HepG2 (cell line): Measurements from ENCODE around the gene ZMYND8. TPM values are rescaled to one million over a fixed set of nuclear protein-coding genes. Genes with fewer than 3 reads are reported as not detected.
A peak's percentile ranks its signal among the peaks of the same experiment; 100 is the strongest.

Experiments used
- CHD2 ChIP-seq: IDR thresholded peaks from 2 replicates; pipeline ENCODE4 v1.6.1; 2011; ENCODE audit warnings: low read depth, low read length, improper control_type of control experiment
- FLYWCH1 ChIP-seq: sonication (generic); formaldehyde crosslinking; IDR thresholded peaks from 2 replicates; pipeline ENCODE4 v1.8.1; 2023; ENCODE audit warnings: mild to moderate bottlenecking, missing genetic modification reagents
- JDP2 ChIP-seq: sonication (generic); formaldehyde crosslinking; IDR thresholded peaks from 2 replicates; pipeline ENCODE4 v1.8.1; 2022; ENCODE audit warnings: missing genetic modification reagents, borderline replicate concordance
- KLF6 ChIP-seq: IDR thresholded peaks from 2 replicates; pipeline ENCODE4 v1.8.0; 2016; ENCODE audit warnings: missing biosample characterization, missing genetic modification reagents
- PCBP2 ChIP-seq: fragments of 200-400 bp; formaldehyde crosslinking; optimal IDR thresholded peaks from 2 replicates; pipeline ENCODE3; 2018; ENCODE audit warnings: low read length, low read depth; ENCODE audit not compliant: poor library complexity, severe bottlenecking
- POLR2G ChIP-seq: fragments of 200-400 bp; formaldehyde crosslinking; IDR thresholded peaks from 2 replicates; pipeline ENCODE4 v1.6.1; 2018; ENCODE audit warnings: mild to moderate bottlenecking, low read depth, low read length, moderate library complexity
- PRDM10 ChIP-seq: sonication (generic); formaldehyde crosslinking; IDR thresholded peaks from 2 replicates; pipeline ENCODE4 v1.4.0; 2020; ENCODE audit warnings: low read depth, missing genetic modification reagents
- PRPF4 ChIP-seq: fragments of 200-400 bp; formaldehyde crosslinking; IDR thresholded peaks from 2 replicates; pipeline ENCODE4 v1.6.1; 2016; ENCODE audit warnings: low read length, low read depth; ENCODE audit not compliant: poor library complexity, severe bottlenecking
- SUZ12 ChIP-seq: fragments of 150-350 bp; IDR thresholded peaks from 2 replicates; pipeline ENCODE4 v1.6.1; 2014; ENCODE audit warnings: low read depth, low read length
- ZFP82 ChIP-seq: sonication (generic); formaldehyde crosslinking; IDR thresholded peaks from 2 replicates; pipeline ENCODE4 v1.5.1; 2020; ENCODE audit warnings: mild to moderate bottlenecking, missing genetic modification reagents, borderline replicate concordance
- ZNF317 ChIP-seq: sonication (generic); formaldehyde crosslinking; IDR thresholded peaks from 2 replicates; pipeline ENCODE4 v1.5.0; 2020; ENCODE audit warnings: mild to moderate bottlenecking, missing genetic modification reagents
- ZNF354B ChIP-seq: sonication (generic); formaldehyde crosslinking; IDR thresholded peaks from 2 replicates; pipeline ENCODE4 v1.8.0; 2022; ENCODE audit warnings: mild to moderate bottlenecking, missing genetic modification reagents
- ZNF530 ChIP-seq: sonication (generic); formaldehyde crosslinking; IDR thresholded peaks from 2 replicates; pipeline ENCODE4 v1.5.0; 2020; ENCODE audit warnings: low read depth, mild to moderate bottlenecking, missing genetic modification reagents
- ZNF549 ChIP-seq: sonication (generic); formaldehyde crosslinking; IDR thresholded peaks from 2 replicates; pipeline ENCODE4 v1.5.0; 2020; ENCODE audit warnings: missing genetic modification reagents
- ZNF558 ChIP-seq: sonication (generic); formaldehyde crosslinking; IDR thresholded peaks from 2 replicates; pipeline ENCODE4 v1.9.0; 2022; ENCODE audit warnings: mild to moderate bottlenecking, missing genetic modification reagents, borderline replicate concordance
- ZNF713 ChIP-seq: sonication (generic); formaldehyde crosslinking; IDR thresholded peaks from 2 replicates; pipeline ENCODE4 v1.4.0; 2020; ENCODE audit warnings: mild to moderate bottlenecking, missing genetic modification reagents
- ZNF724P ChIP-seq: sonication (generic); formaldehyde crosslinking; IDR thresholded peaks from 2 replicates; pipeline ENCODE4 v1.8.0; 2022; ENCODE audit warnings: missing genetic modification reagents, borderline replicate concordance
- ZNF740 ChIP-seq: sonication (generic); formaldehyde crosslinking; IDR thresholded peaks from 2 replicates; pipeline ENCODE4 v1.4.0; 2020; ENCODE audit warnings: missing genetic modification reagents
- ZNF75D ChIP-seq: sonication (generic); formaldehyde crosslinking; IDR thresholded peaks from 2 replicates; pipeline ENCODE4 v1.8.1; 2023; ENCODE audit warnings: missing genetic modification reagents, mild to moderate bottlenecking, borderline replicate concordance
- ZNF850 ChIP-seq: sonication (generic); formaldehyde crosslinking; conservative IDR thresholded peaks from 2 replicates; pipeline ENCODE4 v1.9.0; 2021; ENCODE audit warnings: mild to moderate bottlenecking, missing genetic modification reagents
- ZSCAN30 ChIP-seq: sonication (generic); formaldehyde crosslinking; IDR thresholded peaks from 2 replicates; pipeline ENCODE4 v1.5.0; 2020; ENCODE audit warnings: mild to moderate bottlenecking, missing genetic modification reagents
- ZSCAN9 ChIP-seq: IDR thresholded peaks from 2 replicates; pipeline ENCODE4 v1.6.1; 2016; ENCODE audit warnings: borderline replicate concordance
- polyA plus RNA-seq, 8 experiments: library from polyadenylated mRNA; depleted of rRNA in 3 of 8; stranded (reverse) in 7 of 8; unstranded in 1 of 8; fragments of >200 nt; fragmentation: Illumina TruSeq in 4 of 8; extraction: Trizol in 4 of 8; gene quantifications; 2 replicates each; pipeline versions ENCODE4 v1.2.1 to v1.2.3, GENCODE V29; 2011 to 2016; ENCODE audit warnings: low read depth in 4 of 8, missing spikeins in 1 of 8, mixed read lengths in 1 of 8; ENCODE audit not compliant: insufficient read depth in 1 of 8
- total RNA-seq, 5 experiments: library from RNA; depleted of rRNA; stranded (reverse); fragments of >200 nt; fragmentation: Illumina TruSeq; extraction: Trizol; gene quantifications; 2 replicates each; pipeline ENCODE4 v1.2.3, GENCODE V29; 2016; ENCODE audit warnings: low read depth in 1 of 5
- TF ChIP-seq, protein P1 (sequence below): sonication (generic); formaldehyde crosslinking; IDR thresholded peaks from 2 replicates; pipeline ENCODE4 v1.4.0; 2020; ENCODE audit warnings: missing genetic modification reagents

ZMYND8 gene
- total and polyA plus RNA-seq, 2 of the 13 experiments (the other 11 are each of a cell fraction or from before 2014, with no cell fraction given): 53.9 to 84.7 TPM

DNA sequence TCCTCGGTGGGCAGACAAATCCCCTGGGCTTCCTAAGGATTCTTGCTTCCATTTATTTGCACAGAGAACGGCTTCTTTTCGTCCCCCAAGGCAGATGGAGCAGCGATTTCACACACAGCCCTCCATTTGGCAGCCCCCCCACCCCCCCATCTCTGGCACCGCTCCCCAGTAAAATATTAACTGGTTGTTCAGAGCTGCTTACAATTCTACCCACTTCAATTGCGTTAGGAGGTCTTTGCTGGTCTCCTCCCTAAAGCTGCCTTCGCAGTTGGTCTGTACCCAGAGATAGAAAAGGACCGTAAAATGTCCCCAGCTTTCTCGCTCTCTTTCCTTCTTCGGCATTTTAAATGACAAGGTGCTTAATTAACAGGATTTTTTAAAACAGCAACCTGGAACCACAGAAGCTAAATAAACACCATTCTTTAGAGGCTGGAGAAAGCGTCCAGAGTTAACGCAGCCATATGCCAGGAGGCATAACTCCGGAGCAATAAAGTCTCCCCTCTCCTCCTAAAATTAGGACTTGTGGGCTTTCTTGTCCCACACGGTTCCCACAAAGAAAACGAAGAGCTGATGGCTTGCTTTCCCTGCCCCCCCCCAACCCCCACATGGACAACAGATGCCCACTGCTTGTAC lies 1.7 kb upstream of the ZMYND8 start (continued):
- no peak for TF ChIP-seq ZNF530 (CRISPR knock-in tag)
- no peak for TF ChIP-seq SUZ12
- TF ChIP-seq ZFP82 (CRISPR knock-in tag): peak; percentile 35; the same call in 1 of the 2 replicates
- peak; percentile 12; the same call in 1 of the 2 replicates for TF ChIP-seq CHD2
- TF ChIP-seq JDP2 (CRISPR knock-in tag): no peak
- peak; percentile 59; the same call in 1 of the 2 replicates for TF ChIP-seq ZNF724P (CRISPR knock-in tag)
- peak; percentile 51 for TF ChIP-seq ZNF740
- TF ChIP-seq ZSCAN30 (CRISPR knock-in tag): peak; percentile 13; the same call in 1 of the 2 replicates
- TF ChIP-seq ZNF850: peak; percentile 65; the same call in 1 of the 2 replicates
- TF ChIP-seq ZNF549: 0 out of 2 replicates have a peak, but pooled peaks have one; percentile 4
- TF ChIP-seq KLF6 (CRISPR knock-in tag): 0 out of 2 replicates have a peak, but pooled peaks have one; percentile 1
- no peak for TF ChIP-seq ZNF354B (CRISPR knock-in tag)
- 0 out of 2 replicates have a peak, but pooled peaks have one; percentile 14 for TF ChIP-seq ZNF317 (CRISPR knock-in tag)
- TF ChIP-seq ZSCAN9 (CRISPR knock-in tag): peak; percentile 3; the same call in 1 of the 2 replicates
- TF ChIP-seq PCBP2: peak; percentile 83
- TF ChIP-seq, protein P1, sequence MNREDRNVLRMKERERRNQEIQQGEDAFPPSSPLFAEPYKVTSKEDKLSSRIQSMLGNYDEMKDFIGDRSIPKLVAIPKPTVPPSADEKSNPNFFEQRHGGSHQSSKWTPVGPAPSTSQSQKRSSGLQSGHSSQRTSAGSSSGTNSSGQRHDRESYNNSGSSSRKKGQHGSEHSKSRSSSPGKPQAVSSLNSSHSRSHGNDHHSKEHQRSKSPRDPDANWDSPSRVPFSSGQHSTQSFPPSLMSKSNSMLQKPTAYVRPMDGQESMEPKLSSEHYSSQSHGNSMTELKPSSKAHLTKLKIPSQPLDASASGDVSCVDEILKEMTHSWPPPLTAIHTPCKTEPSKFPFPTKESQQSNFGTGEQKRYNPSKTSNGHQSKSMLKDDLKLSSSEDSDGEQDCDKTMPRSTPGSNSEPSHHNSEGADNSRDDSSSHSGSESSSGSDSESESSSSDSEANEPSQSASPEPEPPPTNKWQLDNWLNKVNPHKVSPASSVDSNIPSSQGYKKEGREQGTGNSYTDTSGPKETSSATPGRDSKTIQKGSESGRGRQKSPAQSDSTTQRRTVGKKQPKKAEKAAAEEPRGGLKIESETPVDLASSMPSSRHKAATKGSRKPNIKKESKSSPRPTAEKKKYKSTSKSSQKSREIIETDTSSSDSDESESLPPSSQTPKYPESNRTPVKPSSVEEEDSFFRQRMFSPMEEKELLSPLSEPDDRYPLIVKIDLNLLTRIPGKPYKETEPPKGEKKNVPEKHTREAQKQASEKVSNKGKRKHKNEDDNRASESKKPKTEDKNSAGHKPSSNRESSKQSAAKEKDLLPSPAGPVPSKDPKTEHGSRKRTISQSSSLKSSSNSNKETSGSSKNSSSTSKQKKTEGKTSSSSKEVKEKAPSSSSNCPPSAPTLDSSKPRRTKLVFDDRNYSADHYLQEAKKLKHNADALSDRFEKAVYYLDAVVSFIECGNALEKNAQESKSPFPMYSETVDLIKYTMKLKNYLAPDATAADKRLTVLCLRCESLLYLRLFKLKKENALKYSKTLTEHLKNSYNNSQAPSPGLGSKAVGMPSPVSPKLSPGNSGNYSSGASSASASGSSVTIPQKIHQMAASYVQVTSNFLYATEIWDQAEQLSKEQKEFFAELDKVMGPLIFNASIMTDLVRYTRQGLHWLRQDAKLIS (CRISPR knock-in tag): peak; percentile 2; the same call in 1 of the 2 replicates
- TF ChIP-seq FLYWCH1 (CRISPR knock-in tag): 0 out of 2 replicates have a peak, but pooled peaks have one; percentile 13
- TF ChIP-seq PRDM10: peak; percentile 6; the same call in 1 of the 2 replicates
- TF ChIP-seq ZNF75D (CRISPR knock-in tag): peak; percentile 91; the same call in 1 of the 2 replicates
- peak; percentile 64 for TF ChIP-seq POLR2G
- no peak for TF ChIP-seq ZNF558 (CRISPR knock-in tag)
- peak; percentile 18; the same call in 1 of the 2 replicates for TF ChIP-seq ZNF713 (CRISPR knock-in tag)
- TF ChIP-seq PRPF4: peak; percentile 45
